ENCODE results near the gene SHISA6. TPM values are rescaled to one million over a fixed set of nuclear protein-coding genes. Genes with fewer than 3 reads are reported as not detected.

Gene SHISA6
- total and polyA plus RNA-seq, 11 donors = 0.16 to 1.0 (median 0.29) TPM

- H3K27me3 ChIP-seq = peaks cover 0 to 34% (median 0%) of the 10 kb centered on the region in 9 donors
- no peak overlapping the region for H3K4me3 ChIP-seq
- H3K9me3 ChIP-seq = no peaks in the 10 kb centered on the region
- no peaks in the 10 kb centered on the region for H3K36me3 ChIP-seq
- no peak overlapping the region for H3K27ac ChIP-seq
- ATAC-seq (no peak), DNase-seq (no peak)
- TF ChIP-seq POLR2A (IDR thresholded peaks at IDR 0.05) (no peak), CTCF (IDR thresholded peaks at IDR 0.05) (no peak)
- 79 to 82% (median 80%) methylated on average over 11 of the region's 11 CpGs for WGBS, 4 donors
- no peaks in the 10 kb centered on the region for H3K4me1 ChIP-seq
- intact Hi-C loops (cut with DNase I) = no loop called here
These were observed 11.1 kb downstream of the SHISA6 start for GRCh38 chr17:11252146-11252545.

- TF ChIP-seq CTCF (IDR thresholded peaks at IDR 0.05) (no peak), POLR2A (IDR thresholded peaks at IDR 0.05) (no peak)
- WGBS, 4 donors = 66 to 78% (median 72%) methylated on average over 5 to 11 of the region's 11 CpGs
- peaks cover 0 to 7% (median 0%) of the 10 kb centered on the region in 12 donors for H3K9me3 ChIP-seq
- intact Hi-C loops (cut with DNase I) = no loop called here
- DNase-seq = no peak
- no peaks in the 10 kb centered on the region for H3K4me1 ChIP-seq
- H3K36me3 ChIP-seq = no peaks in the 10 kb centered on the region
- H3K27ac ChIP-seq = no peak overlapping the region
- ATAC-seq = no peak
- H3K27me3 ChIP-seq = peaks cover 0 to 12% (median 0%) of the 10 kb centered on the region in 9 donors
- no peak overlapping the region for H3K4me3 ChIP-seq
These were observed 15.9 kb downstream of the SHISA6 start for GRCh38 chr17:11256877-11257276.

GRCh38 chr17:11264183-11264871 lies 23.3 kb downstream of the SHISA6 start:
- 73 to 88% (median 81%) methylated on average over 2 of the region's 2 CpGs for WGBS, 4 donors
- Histone ChIP-seq H3K36me3 (no peaks in the 10 kb centered on the region), H3K4me1 (no peaks in the 10 kb centered on the region), H3K27me3 (peaks cover 0 to 2% (median 0%) of the 10 kb centered on the region in 9 donors), H3K4me3 (no peak overlapping the region), H3K27ac (no peak overlapping the region), H3K9me3 (peaks cover 0 to 34% (median 10%) of the 10 kb centered on the region in 12 donors)
- no peak for DNase-seq
- TF ChIP-seq CTCF (IDR thresholded peaks at IDR 0.05) (peak in 6 of 12 donors; percentile 9 to 35 (median 18)), POLR2A (IDR thresholded peaks at IDR 0.05) (no peak)
- intact Hi-C loops (cut with DNase I) = no loop called here
- ATAC-seq = no peak

GRCh38 chr17:11267999-11268575 lies 27.1 kb downstream of the SHISA6 start:
- ATAC-seq (no peak), DNase-seq (no peak)
- Histone ChIP-seq H3K9me3 (peaks cover 0 to 23% (median 10%) of the 10 kb centered on the region in 12 donors), H3K4me3 (no peak overlapping the region), H3K27ac (no peak overlapping the region), H3K27me3 (peaks cover 0 to 6% (median 0%) of the 10 kb centered on the region in 9 donors), H3K4me1 (no peaks in the 10 kb centered on the region), H3K36me3 (no peaks in the 10 kb centered on the region)
- intact Hi-C loops (cut with DNase I) = no loop called here
- TF ChIP-seq CTCF (IDR thresholded peaks at IDR 0.05) (no peak), POLR2A (IDR thresholded peaks at IDR 0.05) (no peak)
- WGBS, 4 donors = 51 to 71% (median 62%) methylated on average over 1 of the region's 1 CpG

Data from heart left ventricle (tissue), 16 donors.